ENCODE results near the gene BGN.

BGN gene

GRCh38 chrX:153513265-153513664 is 18.5 kb downstream of the BGN start:
- Histone ChIP-seq H3K36me3 (ENCODE audit: insufficient read depth, low read length) (no peaks in the 10 kb centered on the region), H3K9ac (ENCODE audit: low read depth, low read length) (no peak overlapping the region), H3K27me3 (ENCODE audit: control insufficient read depth, insufficient read depth, low read length) (peaks cover 3% of the 10 kb centered on the region), H3K9me3 (replicated peaks; ENCODE audit: low read length) (no peaks in the 10 kb centered on the region), H3K4me1 (ENCODE audit: control insufficient read depth, insufficient read depth, low read length) (no peaks in the 10 kb centered on the region), H3K4me2 (ENCODE audit: low read length) (no peak overlapping the region), H3K4me3 (ENCODE audit: low read length) (no peak overlapping the region)

- no peaks in the 10 kb centered on the region for H3K9me3 ChIP-seq (replicated peaks; ENCODE audit: low read length)
- H3K4me3 ChIP-seq (ENCODE audit: low read length) = no peak overlapping the region
- H3K36me3 ChIP-seq (ENCODE audit: insufficient read depth, low read length) = no peaks in the 10 kb centered on the region
- H3K4me2 ChIP-seq (ENCODE audit: low read length) = no peak overlapping the region
- no peaks in the 10 kb centered on the region for H3K4me1 ChIP-seq (ENCODE audit: control insufficient read depth, insufficient read depth, low read length)
- no peak overlapping the region for H3K9ac ChIP-seq (ENCODE audit: low read depth, low read length)
- H3K27me3 ChIP-seq (ENCODE audit: control insufficient read depth, insufficient read depth, low read length) = peaks cover 3% of the 10 kb centered on the region
Observed at GRCh38 chrX:153514259-153514658, 19.5 kb downstream of the BGN start.

DNA sequence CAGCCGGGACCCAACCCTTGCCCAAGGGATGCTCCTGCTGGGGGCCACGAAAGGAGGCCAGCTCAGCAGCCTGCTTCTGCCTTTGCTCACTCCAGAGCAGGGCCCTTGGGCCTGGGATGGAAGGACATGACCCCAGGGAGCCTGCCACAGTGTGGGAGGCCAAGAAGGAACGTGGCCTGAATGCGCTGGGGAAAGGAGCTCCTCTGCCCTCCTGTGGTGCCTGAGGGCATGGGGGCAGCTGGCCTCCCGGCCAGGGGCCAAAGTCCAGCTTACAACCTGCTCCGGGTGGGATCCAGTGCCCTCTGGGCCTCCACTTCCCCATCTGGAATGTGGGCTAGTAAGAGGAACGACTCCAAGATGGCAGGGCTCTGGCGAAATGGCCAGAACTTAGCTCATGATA is 20.7 kb downstream of the BGN start:
- Histone ChIP-seq H3K9ac (ENCODE audit: low read depth, low read length) (no peak overlapping the region), H3K27me3 (ENCODE audit: control insufficient read depth, insufficient read depth, low read length) (peaks cover 3% of the 10 kb centered on the region), H3K9me3 (replicated peaks; ENCODE audit: low read length) (no peaks in the 10 kb centered on the region), H3K4me3 (ENCODE audit: low read length) (no peak overlapping the region), H3K4me2 (ENCODE audit: low read length) (no peak overlapping the region), H3K36me3 (ENCODE audit: insufficient read depth, low read length) (no peaks in the 10 kb centered on the region), H3K4me1 (ENCODE audit: control insufficient read depth, insufficient read depth, low read length) (peaks cover 3% of the 10 kb centered on the region)

DNA sequence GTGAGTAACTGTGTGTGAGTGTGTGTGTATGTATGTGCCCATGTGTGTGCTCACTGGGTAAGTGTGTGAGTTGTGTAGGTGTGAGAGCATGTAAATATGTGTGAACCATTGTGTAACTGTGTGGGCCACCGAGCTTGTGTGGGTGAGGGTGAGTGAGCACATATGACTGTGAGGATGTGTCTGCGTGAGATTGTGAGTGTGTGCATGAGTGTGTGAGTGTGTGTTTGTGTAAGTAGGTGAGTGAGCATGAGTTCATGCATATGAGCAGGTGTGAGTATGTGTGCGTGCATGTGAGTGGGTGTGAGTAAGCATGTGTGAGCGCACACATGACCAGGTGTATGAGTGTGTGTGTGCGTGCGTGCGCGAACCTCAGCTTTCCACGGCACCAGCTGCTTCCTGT is 21.3 kb downstream of the BGN start:
- H3K9me3 ChIP-seq (replicated peaks; ENCODE audit: low read length) = no peaks in the 10 kb centered on the region
- H3K36me3 ChIP-seq (ENCODE audit: insufficient read depth, low read length) = no peaks in the 10 kb centered on the region
- H3K4me3 ChIP-seq (ENCODE audit: low read length) = no peak overlapping the region
- H3K9ac ChIP-seq (ENCODE audit: low read depth, low read length) = no peak overlapping the region
- peaks cover 3% of the 10 kb centered on the region for H3K27me3 ChIP-seq (ENCODE audit: control insufficient read depth, insufficient read depth, low read length)
- H3K4me1 ChIP-seq (ENCODE audit: control insufficient read depth, insufficient read depth, low read length) = peaks cover 9% of the 10 kb centered on the region
- H3K4me2 ChIP-seq (ENCODE audit: low read length) = no peak overlapping the region

DNA sequence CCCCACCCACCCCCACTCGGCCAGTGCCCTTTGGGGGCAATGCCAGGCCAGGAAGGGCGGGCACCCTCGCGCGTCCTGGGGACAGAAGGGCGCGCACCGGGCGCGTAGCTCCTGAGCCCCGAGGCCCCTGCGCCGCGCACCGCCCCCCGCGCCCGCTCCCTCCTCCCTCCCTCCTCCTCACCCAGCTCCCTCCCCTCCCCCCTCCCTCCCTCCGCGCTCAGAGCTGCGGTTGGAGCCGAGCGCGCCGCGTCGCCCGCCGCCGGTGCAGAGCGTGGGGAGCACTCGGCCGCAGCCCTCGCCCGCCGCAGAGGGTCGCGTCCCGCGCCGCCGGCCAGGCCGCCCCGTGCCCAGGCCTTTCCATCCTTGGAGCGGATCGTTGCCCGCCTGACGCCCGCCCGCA is 22.6 kb downstream of the BGN start, which contains the start of gene ATP2B3:
Gene ATP2B3 (plus strand): TSS at position 220 of the 400 bp plus-strand sequence. CDS start 18,606 bp downstream, outside the sequence.
- Histone ChIP-seq H3K4me1 (ENCODE audit: control insufficient read depth, insufficient read depth, low read length) (peaks cover 12% of the 10 kb centered on the region), H3K36me3 (ENCODE audit: insufficient read depth, low read length) (no peaks in the 10 kb centered on the region), H3K4me2 (ENCODE audit: low read length) (no peak within 1 kb of the TSS), H3K9me3 (replicated peaks; ENCODE audit: low read length) (no peaks in the 10 kb centered on the region), H3K4me3 (ENCODE audit: low read length) (no peak within 1 kb of the TSS), H3K9ac (ENCODE audit: low read depth, low read length) (no peak within 1 kb of the TSS), H3K27me3 (ENCODE audit: control insufficient read depth, insufficient read depth, low read length) (peaks cover 3% of the 10 kb centered on the region)

DNA sequence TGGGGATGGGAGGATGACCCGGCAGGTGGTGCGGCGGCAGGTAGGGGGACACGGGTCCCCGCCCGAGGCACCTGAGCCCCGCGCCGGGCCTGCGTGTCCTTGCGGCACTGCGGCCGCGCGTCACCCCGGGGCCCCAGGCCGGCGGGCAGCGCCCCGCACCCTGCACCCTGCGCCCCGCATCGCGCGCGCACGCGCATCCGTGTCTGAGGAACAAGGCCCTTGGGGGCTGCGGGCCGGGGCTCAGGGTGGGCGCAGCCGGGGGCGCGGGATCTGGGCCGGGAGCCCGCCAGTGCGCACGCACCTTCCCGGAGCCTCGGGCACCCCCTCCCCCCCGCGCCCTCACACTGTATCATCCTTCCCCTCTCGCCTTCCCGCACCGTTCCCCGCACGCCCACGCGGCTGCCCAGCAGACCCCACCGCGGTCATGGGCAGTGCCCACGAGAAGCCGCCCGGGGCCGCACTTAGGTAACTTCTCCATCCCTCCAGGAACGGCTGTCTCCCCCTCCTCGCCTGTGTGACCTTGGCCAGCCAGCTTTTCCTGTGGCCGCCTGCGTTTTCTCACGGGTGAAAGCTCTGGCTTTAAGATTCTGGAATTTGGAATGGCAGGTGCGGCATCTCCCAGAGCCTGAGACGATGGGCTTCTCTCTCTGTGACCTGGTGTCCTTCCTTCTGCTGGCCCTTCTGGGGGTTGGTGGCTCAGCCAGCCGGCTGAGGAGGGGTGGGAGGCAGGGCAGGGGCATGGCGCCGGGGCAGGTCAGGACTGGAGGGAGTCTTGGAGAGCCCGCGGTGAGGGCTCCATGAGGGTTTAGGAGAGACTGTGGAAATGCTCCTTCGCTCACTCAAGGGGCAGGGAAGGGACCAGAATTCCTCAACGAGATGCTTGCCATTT is 23.4 kb downstream of the BGN start:
- no peak overlapping the region for H3K4me2 ChIP-seq (ENCODE audit: low read length)
- no peaks in the 10 kb centered on the region for H3K36me3 ChIP-seq (ENCODE audit: insufficient read depth, low read length)
- H3K27me3 ChIP-seq (ENCODE audit: control insufficient read depth, insufficient read depth, low read length) = peaks cover 3% of the 10 kb centered on the region
- H3K9me3 ChIP-seq (replicated peaks; ENCODE audit: low read length) = no peaks in the 10 kb centered on the region
- peaks cover 12% of the 10 kb centered on the region for H3K4me1 ChIP-seq (ENCODE audit: control insufficient read depth, insufficient read depth, low read length)
- H3K4me3 ChIP-seq (ENCODE audit: low read length) = no peak overlapping the region
- no peak overlapping the region for H3K9ac ChIP-seq (ENCODE audit: low read depth, low read length)

GRCh38 chrX:153519569-153520286 is 24.9 kb downstream of the BGN start:
- Histone ChIP-seq H3K27me3 (ENCODE audit: control insufficient read depth, insufficient read depth, low read length) (peaks cover 3% of the 10 kb centered on the region), H3K4me3 (ENCODE audit: low read length) (no peak overlapping the region), H3K36me3 (ENCODE audit: insufficient read depth, low read length) (no peaks in the 10 kb centered on the region), H3K9me3 (replicated peaks; ENCODE audit: low read length) (no peaks in the 10 kb centered on the region), H3K4me2 (ENCODE audit: low read length) (peak overlapping the region; percentile 52), H3K4me1 (ENCODE audit: control insufficient read depth, insufficient read depth, low read length) (peaks cover 12% of the 10 kb centered on the region), H3K9ac (ENCODE audit: low read depth, low read length) (no peak overlapping the region)

DNA sequence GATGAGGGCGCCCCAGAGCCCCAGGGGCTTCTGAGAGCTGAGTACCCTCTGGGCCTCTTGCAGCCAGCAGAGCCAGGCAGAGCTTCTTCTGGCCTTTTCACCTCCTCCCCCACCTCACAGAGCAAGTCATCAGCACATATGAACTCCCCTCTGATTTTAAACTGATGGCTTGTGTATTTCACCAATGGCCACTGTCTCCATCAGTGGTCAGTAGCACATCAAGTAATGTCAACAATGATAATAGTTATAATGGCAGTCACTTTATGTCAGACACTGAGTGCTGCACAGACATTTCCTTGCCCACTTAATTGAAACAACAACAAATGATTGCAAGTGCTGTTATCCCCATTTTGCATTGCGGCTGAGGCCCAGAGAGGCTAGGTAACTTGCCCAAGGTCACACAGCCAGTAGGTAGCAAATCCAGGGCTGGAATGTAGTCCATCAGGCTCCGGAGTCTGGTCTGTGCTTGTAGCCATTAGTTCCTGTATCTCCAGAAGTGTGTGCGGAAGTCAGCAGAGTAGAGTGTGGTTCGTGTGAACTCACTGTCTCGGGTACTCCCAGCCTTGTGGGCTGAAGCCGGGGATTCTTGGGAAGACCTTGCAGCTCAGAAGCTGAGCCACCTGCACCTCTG is 25.6 kb downstream of the BGN start:
- no peaks in the 10 kb centered on the region for H3K36me3 ChIP-seq (ENCODE audit: insufficient read depth, low read length)
- no peaks in the 10 kb centered on the region for H3K9me3 ChIP-seq (replicated peaks; ENCODE audit: low read length)
- no peak overlapping the region for H3K4me3 ChIP-seq (ENCODE audit: low read length)
- H3K4me2 ChIP-seq (ENCODE audit: low read length) = peak overlapping the region; percentile 52
- H3K9ac ChIP-seq (ENCODE audit: low read depth, low read length) = no peak overlapping the region
- H3K4me1 ChIP-seq (ENCODE audit: control insufficient read depth, insufficient read depth, low read length) = peaks cover 12% of the 10 kb centered on the region
- peaks cover 8% of the 10 kb centered on the region for H3K27me3 ChIP-seq (ENCODE audit: control insufficient read depth, insufficient read depth, low read length)

- peaks cover 8% of the 10 kb centered on the region for H3K27me3 ChIP-seq (ENCODE audit: control insufficient read depth, insufficient read depth, low read length)
- H3K9ac ChIP-seq (ENCODE audit: low read depth, low read length) = no peak overlapping the region
- no peaks in the 10 kb centered on the region for H3K9me3 ChIP-seq (replicated peaks; ENCODE audit: low read length)
- H3K4me3 ChIP-seq (ENCODE audit: low read length) = no peak overlapping the region
- H3K36me3 ChIP-seq (ENCODE audit: insufficient read depth, low read length) = no peaks in the 10 kb centered on the region
- peaks cover 12% of the 10 kb centered on the region for H3K4me1 ChIP-seq (ENCODE audit: control insufficient read depth, insufficient read depth, low read length)
- H3K4me2 ChIP-seq (ENCODE audit: low read length) = no peak overlapping the region
Observed at GRCh38 chrX:153521034-153521433, 26.3 kb downstream of the BGN start.

GRCh38 chrX:153522259-153522658 is 27.5 kb downstream of the BGN start:
- Histone ChIP-seq H3K36me3 (ENCODE audit: insufficient read depth, low read length) (no peaks in the 10 kb centered on the region), H3K27me3 (ENCODE audit: control insufficient read depth, insufficient read depth, low read length) (peaks cover 7% of the 10 kb centered on the region), H3K4me1 (ENCODE audit: control insufficient read depth, insufficient read depth, low read length) (peaks cover 12% of the 10 kb centered on the region), H3K4me3 (ENCODE audit: low read length) (no peak overlapping the region), H3K9me3 (replicated peaks; ENCODE audit: low read length) (no peaks in the 10 kb centered on the region), H3K9ac (ENCODE audit: low read depth, low read length) (no peak overlapping the region), H3K4me2 (ENCODE audit: low read length) (no peak overlapping the region)

DNA sequence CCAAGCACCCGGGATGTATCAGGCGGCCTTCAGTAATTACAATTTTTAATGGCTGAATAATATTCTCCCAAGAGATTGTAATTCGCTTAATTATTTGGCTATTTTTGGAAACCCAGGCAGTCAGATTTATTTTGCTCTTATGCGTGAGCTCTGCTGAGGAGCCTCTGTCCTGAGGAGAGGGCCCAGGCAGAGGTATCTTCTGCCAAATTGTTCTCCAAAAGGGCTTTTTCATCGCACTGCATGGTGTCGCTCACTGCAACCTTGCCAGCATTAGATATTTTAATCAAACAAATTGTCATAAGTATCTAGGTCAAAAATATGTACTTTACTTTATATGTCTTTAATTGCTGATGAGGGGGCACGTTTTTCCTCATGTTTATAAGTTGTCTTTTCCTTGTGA is 28.5 kb downstream of the BGN start:
- H3K4me2 ChIP-seq (ENCODE audit: low read length) = no peak overlapping the region

More for the DNA sequence above, 28.5 kb downstream of the BGN start:
- no peaks in the 10 kb centered on the region for H3K36me3 ChIP-seq (ENCODE audit: insufficient read depth, low read length)
- no peak overlapping the region for H3K9ac ChIP-seq (ENCODE audit: low read depth, low read length)
- H3K9me3 ChIP-seq (replicated peaks; ENCODE audit: low read length) = no peaks in the 10 kb centered on the region
- H3K4me3 ChIP-seq (ENCODE audit: low read length) = no peak overlapping the region
- peaks cover 7% of the 10 kb centered on the region for H3K27me3 ChIP-seq (ENCODE audit: control insufficient read depth, insufficient read depth, low read length)
- peaks cover 12% of the 10 kb centered on the region for H3K4me1 ChIP-seq (ENCODE audit: control insufficient read depth, insufficient read depth, low read length)
